Measurements from ENCODE around the gene WNK1.

GRCh38 chr12:818733-819132, 66.4 kb downstream of the WNK1 start:
- peak; percentile 10 for TF ChIP-seq CTCF (IDR thresholded peaks at IDR 0.05; ENCODE audit: insufficient read depth, low read depth, low read length)
- TF ChIP-seq EZH2 (IDR thresholded peaks at IDR 0.05; ENCODE audit: insufficient read depth, low read length) = no peak

Measured in astrocyte (in vitro differentiated cells and primary cell).